ENCODE measurements around the gene CELF1.
A peak's percentile ranks its signal among the peaks of the same experiment; 100 is the strongest.
"Not testable (repeated sequence)": the region's sequence is repeated elsewhere in the genome, so short reads cannot be mapped to it uniquely, and the experiment has no call there.

Gene CELF1

GRCh38 chr11:47461876-47462275 is 91.1 kb downstream of the CELF1 start:
- H3K27ac Mint-ChIP-seq: peak overlapping the region; percentile 22
- no peaks in the 10 kb centered on the region for H3K4me1 Mint-ChIP-seq
- H3K4me3 Mint-ChIP-seq: no peak overlapping the region
- peaks cover 8% of the 10 kb centered on the region for H3K36me3 Mint-ChIP-seq
- H3K9me3 Mint-ChIP-seq: no peaks in the 10 kb centered on the region
- no peak for DNase-seq
- H3K27me3 Mint-ChIP-seq: no peaks in the 10 kb centered on the region
- CTCF ChIA-PET: no interaction called here

GRCh38 chr11:47460571-47461235 is 92.2 kb downstream of the CELF1 start:
- H3K4me1 Mint-ChIP-seq: no peaks in the 10 kb centered on the region
- no peak for DNase-seq
- no peaks in the 10 kb centered on the region for H3K27me3 Mint-ChIP-seq
- H3K9me3 Mint-ChIP-seq: no peaks in the 10 kb centered on the region
- peaks cover 8% of the 10 kb centered on the region for H3K36me3 Mint-ChIP-seq
- CTCF ChIA-PET: no interaction called here
- no peak overlapping the region for H3K27ac Mint-ChIP-seq
- no peak overlapping the region for H3K4me3 Mint-ChIP-seq

GRCh38 chr11:47454258-47454671 is 98.7 kb downstream of the CELF1 start:
- H3K4me1 Mint-ChIP-seq, H3K9me3 Mint-ChIP-seq, H3K4me3 Mint-ChIP-seq, H3K27me3 Mint-ChIP-seq, H3K36me3 Mint-ChIP-seq, H3K27ac Mint-ChIP-seq: not testable (repeated sequence)
- peak; percentile 83 for DNase-seq
- CTCF ChIA-PET: interaction anchor here (0.6 to 2.8 kb wide), 11 partner anchors 11 to 310 kb away, joined by 3 to 20 read pairs (median 4); no protein-coding TSS in a partner anchor

GRCh38 chr11:47453365-47453764 is 99.6 kb downstream of the CELF1 start:
- Mint-ChIP-seq H3K27ac (no peak overlapping the region), H3K27me3 (no peaks in the 10 kb centered on the region), H3K4me3 (no peak overlapping the region), H3K36me3 (no peaks in the 10 kb centered on the region), H3K4me1 (peaks cover 3% of the 10 kb centered on the region), H3K9me3 (no peaks in the 10 kb centered on the region)
- DNase-seq: no peak
- CTCF ChIA-PET: interaction anchor here (0.9 to 2.8 kb wide), 7 partner anchors 8 to 194 kb away, joined by 3 to 20 read pairs (median 4); no protein-coding TSS in a partner anchor

GRCh38 chr11:47451990-47452389 is 100.9 kb downstream of the CELF1 start:
- Mint-ChIP-seq H3K9me3 (no peaks in the 10 kb centered on the region), H3K36me3 (no peaks in the 10 kb centered on the region), H3K27me3 (no peaks in the 10 kb centered on the region), H3K4me1 (peaks cover 3% of the 10 kb centered on the region), H3K27ac (no peak overlapping the region), H3K4me3 (no peak overlapping the region)
- no peak for DNase-seq
- CTCF ChIA-PET: no interaction called here

GRCh38 chr11:47451436-47451835 is 101.5 kb downstream of the CELF1 start:
- H3K9me3 Mint-ChIP-seq: no peaks in the 10 kb centered on the region
- CTCF ChIA-PET: no interaction called here
- no peak overlapping the region for H3K27ac Mint-ChIP-seq
- DNase-seq: no peak
- no peaks in the 10 kb centered on the region for H3K27me3 Mint-ChIP-seq
- H3K4me3 Mint-ChIP-seq: no peak overlapping the region
- peaks cover 3% of the 10 kb centered on the region for H3K4me1 Mint-ChIP-seq
- H3K36me3 Mint-ChIP-seq: no peaks in the 10 kb centered on the region

- no peak for DNase-seq
- H3K27me3 Mint-ChIP-seq: no peaks in the 10 kb centered on the region
- peaks cover 3% of the 10 kb centered on the region for H3K4me1 Mint-ChIP-seq
- CTCF ChIA-PET: no interaction called here
- H3K4me3 Mint-ChIP-seq: no peak overlapping the region
- H3K36me3 Mint-ChIP-seq: no peaks in the 10 kb centered on the region
- H3K27ac Mint-ChIP-seq: no peak overlapping the region
- H3K9me3 Mint-ChIP-seq: no peaks in the 10 kb centered on the region
These were observed 103.4 kb downstream of the CELF1 start for GRCh38 chr11:47449541-47449940.

- Mint-ChIP-seq H3K27me3 (no peaks in the 10 kb centered on the region), H3K27ac (peak within 1 kb of the TSS; percentile 55), H3K4me1 (no peaks in the 10 kb centered on the region), H3K36me3 (no peaks in the 10 kb centered on the region), H3K4me3 (no peak within 1 kb of the TSS), H3K9me3 (no peaks in the 10 kb centered on the region)
- no peak for DNase-seq
- CTCF ChIA-PET: no interaction called here
These were observed 104.1 kb downstream of the CELF1 start, which contains the start of gene RAPSN for GRCh38 chr11:47448566-47449427. Gene RAPSN, minus strand, starts transcription at chr11:47449136. Its CDS starts 172 bp downstream, at chr11:47448964.

- H3K36me3 Mint-ChIP-seq: no peaks in the 10 kb centered on the region
- H3K9me3 Mint-ChIP-seq: no peaks in the 10 kb centered on the region
- no peak overlapping the region for H3K4me3 Mint-ChIP-seq
- H3K27ac Mint-ChIP-seq: no peak overlapping the region
- DNase-seq: no peak
- peaks cover 5% of the 10 kb centered on the region for H3K4me1 Mint-ChIP-seq
- CTCF ChIA-PET: no interaction called here
- peaks cover 4% of the 10 kb centered on the region for H3K27me3 Mint-ChIP-seq
These were observed 105.0 kb downstream of the CELF1 start for GRCh38 chr11:47447906-47448305.

- Mint-ChIP-seq H3K27me3 (peaks cover 4% of the 10 kb centered on the region), H3K36me3 (no peaks in the 10 kb centered on the region), H3K9me3 (no peaks in the 10 kb centered on the region), H3K4me3 (no peak overlapping the region), H3K4me1 (peaks cover 5% of the 10 kb centered on the region), H3K27ac (no peak overlapping the region)
- DNase-seq: no peak
- CTCF ChIA-PET: no interaction called here
These were observed 106.1 kb downstream of the CELF1 start for GRCh38 chr11:47446833-47447232.

- no peak overlapping the region for H3K27ac Mint-ChIP-seq
- H3K36me3 Mint-ChIP-seq: no peaks in the 10 kb centered on the region
- H3K27me3 Mint-ChIP-seq: peaks cover 4% of the 10 kb centered on the region
- no peaks in the 10 kb centered on the region for H3K9me3 Mint-ChIP-seq
- CTCF ChIA-PET: interaction anchor here (1.0 kb wide), 1 partner anchor 8 kb away, joined by 3 read pairs; no protein-coding TSS in a partner anchor
- no peak for DNase-seq
- H3K4me1 Mint-ChIP-seq: peaks cover 5% of the 10 kb centered on the region
- H3K4me3 Mint-ChIP-seq: no peak overlapping the region
These were observed 107.1 kb downstream of the CELF1 start for GRCh38 chr11:47445840-47446239.

- Mint-ChIP-seq H3K27ac (no peak overlapping the region), H3K9me3 (no peaks in the 10 kb centered on the region), H3K4me3 (no peak overlapping the region), H3K36me3 (no peaks in the 10 kb centered on the region), H3K4me1 (peaks cover 5% of the 10 kb centered on the region), H3K27me3 (peaks cover 4% of the 10 kb centered on the region)
- CTCF ChIA-PET: interaction anchor here (1.0 to 1.3 kb wide), 2 partner anchors 11 to 70 kb away, joined by 3 to 4 read pairs; no protein-coding TSS in a partner anchor
- no peak for DNase-seq
These were observed 109.1 kb downstream of the CELF1 start for GRCh38 chr11:47443817-47444216.

GRCh38 chr11:47443028-47443700 is 109.8 kb downstream of the CELF1 start:
- no peak overlapping the region for H3K27ac Mint-ChIP-seq
- H3K9me3 Mint-ChIP-seq: no peaks in the 10 kb centered on the region
- no peak overlapping the region for H3K4me3 Mint-ChIP-seq
- no peaks in the 10 kb centered on the region for H3K36me3 Mint-ChIP-seq
- H3K4me1 Mint-ChIP-seq: peaks cover 5% of the 10 kb centered on the region
- DNase-seq: no peak
- CTCF ChIA-PET: interaction anchor here (1.3 kb wide), 1 partner anchor 11 kb away, joined by 4 read pairs; no protein-coding TSS in a partner anchor
- H3K27me3 Mint-ChIP-seq: peaks cover 4% of the 10 kb centered on the region

- Mint-ChIP-seq H3K27me3 (peaks cover 4% of the 10 kb centered on the region), H3K9me3 (no peaks in the 10 kb centered on the region), H3K4me1 (peaks cover 5% of the 10 kb centered on the region), H3K36me3 (no peaks in the 10 kb centered on the region), H3K4me3 (no peak overlapping the region), H3K27ac (no peak overlapping the region)
- no peak for DNase-seq
- CTCF ChIA-PET: interaction anchor here (1.3 kb wide), 1 partner anchor 12 kb away, joined by 4 read pairs; no protein-coding TSS in a partner anchor
These were observed 110.4 kb downstream of the CELF1 start for GRCh38 chr11:47442514-47442913.
